Measurements from ENCODE around the gene CABS1. TPM values are rescaled to one million over a fixed set of nuclear protein-coding genes. Genes with fewer than 3 reads are reported as not detected.

The CABS1 gene
- polyA plus RNA-seq, 1 donor (not counting 4 experiments of a cell fraction or from before 2014, with no cell fraction given) = not detected

GRCh38 chr4:70380578-70380977, 45.8 kb downstream of the CABS1 start:
- TF ChIP-seq CTCF (optimal IDR thresholded peaks at IDR 0.05 in 1 of 3, IDR thresholded peaks at IDR 0.05 in 1 of 3, conservative IDR thresholded peaks at IDR 0.05 in 1 of 3; ENCODE audit: extremely low read depth in 1 of 3, insufficient read depth in 2 of 3, low read length in 3 of 3) = no peak
- no peak for TF ChIP-seq EZH2 (IDR thresholded peaks at IDR 0.05; ENCODE audit: low read length)
- H3K9me1 ChIP-seq (ENCODE audit: control insufficient read depth, extremely low read depth, insufficient read depth, low read length) = no peaks in the 10 kb centered on the region
- no peaks in the 10 kb centered on the region for H3K36me3 ChIP-seq (ENCODE audit: control insufficient read depth in 2 of 2, extremely low read depth in 1 of 2, insufficient read depth in 2 of 2, low read length in 2 of 2)
- no peaks in the 10 kb centered on the region for H3K27me3 ChIP-seq (ENCODE audit: control insufficient read depth, extremely low read depth, insufficient read depth, low read length)
- no peak for DNase-seq (ENCODE audit: low read depth, low spot score)
- H3K79me2 ChIP-seq (ENCODE audit: control insufficient read depth, insufficient read depth, low read length) = no peaks in the 10 kb centered on the region
- H3K4me1 ChIP-seq (ENCODE audit: control insufficient read depth, extremely low read depth, insufficient read depth, low read length) = no peaks in the 10 kb centered on the region
- H3K4me3 ChIP-seq (ENCODE audit: control insufficient read depth in 2 of 3, extremely low read depth in 1 of 3, insufficient read depth in 2 of 3, low read depth in 1 of 3, low read length in 3 of 3) = no peak overlapping the region
- H2AFZ ChIP-seq (ENCODE audit: control insufficient read depth, low read length) = no peak overlapping the region
- no peaks in the 10 kb centered on the region for H3K9me3 ChIP-seq (ENCODE audit: control insufficient read depth, low read depth, low read length)
- no peak for FAIRE-seq
- no peak overlapping the region for H3K9ac ChIP-seq (ENCODE audit: control insufficient read depth, extremely low read depth, insufficient read depth, low read length)
- dilution Hi-C loops (cut with MboI; ENCODE audit: extremely low pct_ligation_motif_present, low sequenced_read_pairs) = no loop called here
- H3K4me2 ChIP-seq (ENCODE audit: control insufficient read depth, extremely low read depth, insufficient read depth, low read depth, low read length) = no peak overlapping the region
- no peak overlapping the region for H3K27ac ChIP-seq (ENCODE audit: control insufficient read depth, insufficient read depth, low read length)
- no peaks in the 10 kb centered on the region for H4K20me1 ChIP-seq (ENCODE audit: control insufficient read depth, extremely low read depth, insufficient read depth, low read length)

GRCh38 chr4:70382691-70383181, 48.0 kb downstream of the CABS1 start, which contains the start of gene SMR3B:
TSS of gene SMR3B (plus strand) at chr4:70383131. CDS start at chr4:70384511, 1,380 bp downstream.
- Histone ChIP-seq H3K4me3 (ENCODE audit: control insufficient read depth in 2 of 3, extremely low read depth in 1 of 3, insufficient read depth in 2 of 3, low read depth in 1 of 3, low read length in 3 of 3) (no peak within 1 kb of the TSS), H3K79me2 (ENCODE audit: control insufficient read depth, insufficient read depth, low read length) (no peaks in the 10 kb centered on the region), H3K36me3 (ENCODE audit: control insufficient read depth in 2 of 2, extremely low read depth in 1 of 2, insufficient read depth in 2 of 2, low read length in 2 of 2) (no peaks in the 10 kb centered on the region), H3K27ac (ENCODE audit: control insufficient read depth, insufficient read depth, low read length) (no peak within 1 kb of the TSS), H3K4me2 (ENCODE audit: control insufficient read depth, extremely low read depth, insufficient read depth, low read depth, low read length) (no peak within 1 kb of the TSS), H3K9me3 (ENCODE audit: control insufficient read depth, low read depth, low read length) (no peaks in the 10 kb centered on the region), H3K27me3 (ENCODE audit: control insufficient read depth, extremely low read depth, insufficient read depth, low read length) (no peaks in the 10 kb centered on the region), H2AFZ (ENCODE audit: control insufficient read depth, low read length) (no peak within 1 kb of the TSS), H3K4me1 (ENCODE audit: control insufficient read depth, extremely low read depth, insufficient read depth, low read length) (no peaks in the 10 kb centered on the region), H4K20me1 (ENCODE audit: control insufficient read depth, extremely low read depth, insufficient read depth, low read length) (no peaks in the 10 kb centered on the region), H3K9me1 (ENCODE audit: control insufficient read depth, extremely low read depth, insufficient read depth, low read length) (no peaks in the 10 kb centered on the region), H3K9ac (ENCODE audit: control insufficient read depth, extremely low read depth, insufficient read depth, low read length) (no peak within 1 kb of the TSS)
- DNase-seq (ENCODE audit: low read depth, low spot score) = no peak
- FAIRE-seq = no peak
- TF ChIP-seq CTCF (optimal IDR thresholded peaks at IDR 0.05 in 1 of 3, IDR thresholded peaks at IDR 0.05 in 1 of 3, conservative IDR thresholded peaks at IDR 0.05 in 1 of 3; ENCODE audit: extremely low read depth in 1 of 3, insufficient read depth in 2 of 3, low read length in 3 of 3) = no peak
- no peak for TF ChIP-seq EZH2 (IDR thresholded peaks at IDR 0.05; ENCODE audit: low read length)
- dilution Hi-C loops (cut with MboI; ENCODE audit: extremely low pct_ligation_motif_present, low sequenced_read_pairs) = no loop called here

Other genes with a start within 250 kb of the CABS1 start
- not detected in 3 replicates for gene PRR27, start 180.7 kb upstream of the CABS1 start, polyA plus RNA-seq
- 0.15 TPM in 1 of 3 replicates, not detected in the others for gene ODAM, start 139.3 kb upstream of the CABS1 start, polyA plus RNA-seq
- gene FDCSP, start 108.9 kb upstream of the CABS1 start, polyA plus RNA-seq = not detected in 3 replicates
- gene CSN3, start 92.4 kb upstream of the CABS1 start, polyA plus RNA-seq = not detected in 3 replicates
- gene SMR3A, start 25.8 kb downstream of the CABS1 start, polyA plus RNA-seq = not detected in 3 replicates
- gene SMR3B, start 48.1 kb downstream of the CABS1 start, polyA plus RNA-seq = not detected in 3 replicates
- gene OPRPN, start 63.0 kb downstream of the CABS1 start, polyA plus RNA-seq = not detected in 3 replicates
- gene MUC7, start 137.2 kb downstream of the CABS1 start, polyA plus RNA-seq = not detected in 3 replicates
- not detected in 3 replicates for gene AMTN, start 183.6 kb downstream of the CABS1 start, polyA plus RNA-seq